ENCODE results near the gene PLAU.

DNA sequence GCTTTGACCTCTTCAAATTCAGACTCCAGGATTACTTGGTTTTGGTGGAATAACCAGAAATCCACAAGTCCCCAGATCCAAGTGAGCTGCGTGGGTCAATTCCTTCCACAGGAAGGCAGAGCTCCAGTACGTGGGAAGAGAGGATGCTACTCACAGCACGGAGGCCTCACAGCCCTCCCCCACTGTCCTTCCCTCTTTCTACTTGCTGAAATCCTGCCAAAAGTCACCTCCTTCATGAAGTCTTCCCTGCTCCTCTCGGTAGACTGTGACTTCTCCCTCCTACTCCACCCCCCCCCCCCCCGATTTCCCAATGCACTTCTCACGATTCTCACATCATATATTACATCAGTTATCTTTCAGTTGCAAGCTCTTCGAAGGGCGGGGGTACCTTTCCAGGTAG, 48.9 kb upstream of the PLAU start:
- TF ChIP-seq ZNF296 (CRISPR knock-in tag; conservative IDR thresholded peaks at IDR 0.05) (no peak), ZNF263 (CRISPR knock-in tag; IDR thresholded peaks at IDR 0.05) (no peak), IRF2 (CRISPR knock-in tag; IDR thresholded peaks at IDR 0.05) (no peak), TP53 (CRISPR knock-in tag; conservative IDR thresholded peaks at IDR 0.05) (no peak)
- TF ChIP-seq, protein P1, sequence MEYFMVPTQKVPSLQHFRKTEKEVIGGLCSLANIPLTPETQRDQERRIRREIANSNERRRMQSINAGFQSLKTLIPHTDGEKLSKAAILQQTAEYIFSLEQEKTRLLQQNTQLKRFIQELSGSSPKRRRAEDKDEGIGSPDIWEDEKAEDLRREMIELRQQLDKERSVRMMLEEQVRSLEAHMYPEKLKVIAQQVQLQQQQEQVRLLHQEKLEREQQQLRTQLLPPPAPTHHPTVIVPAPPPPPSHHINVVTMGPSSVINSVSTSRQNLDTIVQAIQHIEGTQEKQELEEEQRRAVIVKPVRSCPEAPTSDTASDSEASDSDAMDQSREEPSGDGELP (IDR thresholded peaks at IDR 0.05; ENCODE audit: borderline replicate concordance, low read depth): no peak
- TF ChIP-seq, protein P2, sequence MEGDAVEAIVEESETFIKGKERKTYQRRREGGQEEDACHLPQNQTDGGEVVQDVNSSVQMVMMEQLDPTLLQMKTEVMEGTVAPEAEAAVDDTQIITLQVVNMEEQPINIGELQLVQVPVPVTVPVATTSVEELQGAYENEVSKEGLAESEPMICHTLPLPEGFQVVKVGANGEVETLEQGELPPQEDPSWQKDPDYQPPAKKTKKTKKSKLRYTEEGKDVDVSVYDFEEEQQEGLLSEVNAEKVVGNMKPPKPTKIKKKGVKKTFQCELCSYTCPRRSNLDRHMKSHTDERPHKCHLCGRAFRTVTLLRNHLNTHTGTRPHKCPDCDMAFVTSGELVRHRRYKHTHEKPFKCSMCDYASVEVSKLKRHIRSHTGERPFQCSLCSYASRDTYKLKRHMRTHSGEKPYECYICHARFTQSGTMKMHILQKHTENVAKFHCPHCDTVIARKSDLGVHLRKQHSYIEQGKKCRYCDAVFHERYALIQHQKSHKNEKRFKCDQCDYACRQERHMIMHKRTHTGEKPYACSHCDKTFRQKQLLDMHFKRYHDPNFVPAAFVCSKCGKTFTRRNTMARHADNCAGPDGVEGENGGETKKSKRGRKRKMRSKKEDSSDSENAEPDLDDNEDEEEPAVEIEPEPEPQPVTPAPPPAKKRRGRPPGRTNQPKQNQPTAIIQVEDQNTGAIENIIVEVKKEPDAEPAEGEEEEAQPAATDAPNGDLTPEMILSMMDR (CRISPR knock-in tag; IDR thresholded peaks at IDR 0.05): no peak
